ENCODE measurements around the gene LLGL2.
"Not testable (repeated sequence)": the region's sequence is repeated elsewhere in the genome, so short reads cannot be mapped to it uniquely, and the experiment has no call there.

The LLGL2 gene, protein sequence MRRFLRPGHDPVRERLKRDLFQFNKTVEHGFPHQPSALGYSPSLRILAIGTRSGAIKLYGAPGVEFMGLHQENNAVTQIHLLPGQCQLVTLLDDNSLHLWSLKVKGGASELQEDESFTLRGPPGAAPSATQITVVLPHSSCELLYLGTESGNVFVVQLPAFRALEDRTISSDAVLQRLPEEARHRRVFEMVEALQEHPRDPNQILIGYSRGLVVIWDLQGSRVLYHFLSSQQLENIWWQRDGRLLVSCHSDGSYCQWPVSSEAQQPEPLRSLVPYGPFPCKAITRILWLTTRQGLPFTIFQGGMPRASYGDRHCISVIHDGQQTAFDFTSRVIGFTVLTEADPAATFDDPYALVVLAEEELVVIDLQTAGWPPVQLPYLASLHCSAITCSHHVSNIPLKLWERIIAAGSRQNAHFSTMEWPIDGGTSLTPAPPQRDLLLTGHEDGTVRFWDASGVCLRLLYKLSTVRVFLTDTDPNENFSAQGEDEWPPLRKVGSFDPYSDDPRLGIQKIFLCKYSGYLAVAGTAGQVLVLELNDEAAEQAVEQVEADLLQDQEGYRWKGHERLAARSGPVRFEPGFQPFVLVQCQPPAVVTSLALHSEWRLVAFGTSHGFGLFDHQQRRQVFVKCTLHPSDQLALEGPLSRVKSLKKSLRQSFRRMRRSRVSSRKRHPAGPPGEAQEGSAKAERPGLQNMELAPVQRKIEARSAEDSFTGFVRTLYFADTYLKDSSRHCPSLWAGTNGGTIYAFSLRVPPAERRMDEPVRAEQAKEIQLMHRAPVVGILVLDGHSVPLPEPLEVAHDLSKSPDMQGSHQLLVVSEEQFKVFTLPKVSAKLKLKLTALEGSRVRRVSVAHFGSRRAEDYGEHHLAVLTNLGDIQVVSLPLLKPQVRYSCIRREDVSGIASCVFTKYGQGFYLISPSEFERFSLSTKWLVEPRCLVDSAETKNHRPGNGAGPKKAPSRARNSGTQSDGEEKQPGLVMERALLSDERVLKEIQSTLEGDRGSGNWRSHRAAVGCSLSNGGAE

DNA sequence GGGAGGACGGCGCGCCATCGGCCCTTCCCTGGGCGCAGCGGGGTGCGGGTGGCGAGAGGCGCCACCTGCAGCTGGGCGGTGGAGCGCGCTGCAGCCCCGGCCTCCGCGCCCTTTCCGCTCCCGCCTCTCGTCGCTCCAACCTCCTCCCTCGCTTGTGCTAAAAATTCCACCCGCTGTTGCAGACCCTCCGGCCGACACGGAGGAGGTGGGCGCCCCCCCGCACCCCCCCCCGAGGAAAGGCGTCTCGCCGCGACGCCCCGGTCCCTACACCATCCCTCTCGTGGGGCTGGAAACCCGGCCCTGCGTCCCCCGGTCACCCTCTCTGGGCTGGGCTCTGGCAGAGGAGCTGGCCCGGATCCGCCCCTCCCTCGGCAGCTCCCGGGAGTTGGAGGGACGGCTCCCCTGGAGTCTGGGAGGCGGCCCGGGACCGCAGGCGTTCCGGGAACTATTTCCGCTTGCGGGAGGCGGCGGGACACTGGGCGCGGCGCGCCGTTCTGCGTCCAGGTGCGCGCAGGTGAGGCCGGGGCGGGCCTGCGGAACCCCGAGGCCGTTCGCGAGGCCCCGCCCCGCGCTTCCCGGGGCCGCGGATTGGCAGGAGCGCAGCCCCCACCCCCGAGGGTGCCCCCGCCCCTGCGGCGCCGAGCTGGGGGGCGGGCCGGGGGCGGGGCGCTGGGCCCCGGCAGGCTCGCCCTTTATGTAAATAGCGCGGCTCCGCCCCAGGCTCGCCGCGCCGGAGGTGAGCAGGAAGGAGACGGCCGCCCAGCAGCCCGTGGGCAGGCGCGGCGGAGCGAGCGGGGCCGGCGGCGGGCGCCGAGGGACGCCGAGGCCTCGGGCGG, at the start of gene LLGL2:
TSS of gene LLGL2 (plus strand) at position 728 of the 836 bp plus-strand sequence. CDS start 17,730 bp downstream, outside the sequence.
- TF ChIP-seq, protein P1, sequence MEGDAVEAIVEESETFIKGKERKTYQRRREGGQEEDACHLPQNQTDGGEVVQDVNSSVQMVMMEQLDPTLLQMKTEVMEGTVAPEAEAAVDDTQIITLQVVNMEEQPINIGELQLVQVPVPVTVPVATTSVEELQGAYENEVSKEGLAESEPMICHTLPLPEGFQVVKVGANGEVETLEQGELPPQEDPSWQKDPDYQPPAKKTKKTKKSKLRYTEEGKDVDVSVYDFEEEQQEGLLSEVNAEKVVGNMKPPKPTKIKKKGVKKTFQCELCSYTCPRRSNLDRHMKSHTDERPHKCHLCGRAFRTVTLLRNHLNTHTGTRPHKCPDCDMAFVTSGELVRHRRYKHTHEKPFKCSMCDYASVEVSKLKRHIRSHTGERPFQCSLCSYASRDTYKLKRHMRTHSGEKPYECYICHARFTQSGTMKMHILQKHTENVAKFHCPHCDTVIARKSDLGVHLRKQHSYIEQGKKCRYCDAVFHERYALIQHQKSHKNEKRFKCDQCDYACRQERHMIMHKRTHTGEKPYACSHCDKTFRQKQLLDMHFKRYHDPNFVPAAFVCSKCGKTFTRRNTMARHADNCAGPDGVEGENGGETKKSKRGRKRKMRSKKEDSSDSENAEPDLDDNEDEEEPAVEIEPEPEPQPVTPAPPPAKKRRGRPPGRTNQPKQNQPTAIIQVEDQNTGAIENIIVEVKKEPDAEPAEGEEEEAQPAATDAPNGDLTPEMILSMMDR (IDR thresholded peaks at IDR 0.05; ENCODE audit: control insufficient read depth, extremely low read depth, insufficient read depth): peak; percentile 77
- DNase-seq (ENCODE audit: low read depth): peak; percentile 67
- peak within 1 kb of the TSS; percentile 71 for H3K4me3 ChIP-seq (ENCODE audit: low read depth, low read length)

- TF ChIP-seq, protein P1 (IDR thresholded peaks at IDR 0.05; ENCODE audit: control insufficient read depth, extremely low read depth, insufficient read depth): no peak
- no peak for DNase-seq (ENCODE audit: low read depth)
- no peak overlapping the region for H3K4me3 ChIP-seq (ENCODE audit: low read depth, low read length)
Observed at GRCh38 chr17:75475851-75476250, 49.6 kb upstream of the LLGL2 start.

DNA sequence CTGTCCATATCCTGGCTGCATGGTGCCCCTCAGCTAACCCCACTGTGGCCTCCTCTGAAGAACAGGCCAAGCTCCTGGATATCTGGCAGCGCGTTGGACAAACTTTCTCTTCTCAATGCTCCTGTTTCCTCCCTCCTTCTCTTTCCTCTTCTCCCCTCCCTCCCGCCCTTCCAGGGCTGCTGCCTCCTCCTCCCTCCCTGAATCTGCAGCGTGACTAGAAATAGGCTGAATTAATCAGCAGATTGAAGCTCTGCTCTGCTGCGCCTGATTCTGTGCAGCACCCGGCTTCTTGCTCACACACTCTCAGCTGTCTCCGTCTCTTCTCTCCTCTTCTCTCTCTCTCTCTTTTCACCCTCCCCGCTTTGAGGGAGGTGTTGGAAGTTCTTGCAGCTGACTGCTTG, 49.2 kb upstream of the LLGL2 start:
- no peak overlapping the region for H3K4me3 ChIP-seq (ENCODE audit: low read depth, low read length)
- TF ChIP-seq, protein P1 (IDR thresholded peaks at IDR 0.05; ENCODE audit: control insufficient read depth, extremely low read depth, insufficient read depth): no peak
- DNase-seq (ENCODE audit: low read depth): no peak

GRCh38 chr17:75476752-75477489, 48.6 kb upstream of the LLGL2 start:
- no peak for DNase-seq (ENCODE audit: low read depth)
- no peak overlapping the region for H3K4me3 ChIP-seq (ENCODE audit: low read depth, low read length)
- TF ChIP-seq, protein P1 (IDR thresholded peaks at IDR 0.05; ENCODE audit: control insufficient read depth, extremely low read depth, insufficient read depth): no peak

GRCh38 chr17:75477490-75477862, 48.0 kb upstream of the LLGL2 start:
- not testable (repeated sequence) for DNase-seq (ENCODE audit: low read depth); H3K4me3 ChIP-seq (ENCODE audit: low read depth, low read length)

GRCh38 chr17:75478508-75478907, 47.0 kb upstream of the LLGL2 start:
- TF ChIP-seq, protein P1 (IDR thresholded peaks at IDR 0.05; ENCODE audit: control insufficient read depth, extremely low read depth, insufficient read depth): no peak
- H3K4me3 ChIP-seq (ENCODE audit: low read depth, low read length): no peak overlapping the region
- DNase-seq (ENCODE audit: low read depth): no peak

Measured in LNCaP clone FGC (cell line).